Endothelial cell of umbilical vein (primary cell): ENCODE data around the gene HAUS6. TPM values are rescaled to one million over a fixed set of nuclear protein-coding genes. Genes with fewer than 3 reads are reported as not detected.

Source experiments
- BruUV-seq: library from RNA; stranded (reverse); fragments of 400-500 nt; replicated peaks from 2 replicates; lab custom pipeline; 2021; lab: Mats Ljungman, UMichigan
- CTCF ChIA-PET: fragments of 300-600, 350-600 bp; sonication (Branson Sonifier 250); formaldehyde crosslinking; loops from one replicate; lab custom pipeline; 2021; ENCODE audit warnings: antibody characterized with exemption, inconsistent platforms; lab: Charles Lee
- POLR2A ChIA-PET: fragments of 300-600, 350-600 bp; sonication (Branson Sonifier 250); formaldehyde crosslinking; loops from one replicate; lab custom pipeline; 2021; ENCODE audit warnings: antibody characterized with exemption, inconsistent platforms; lab: Charles Lee
- DNase-seq: peaks from one replicate; pipeline ENCODE4 v3.0.0-alpha.2; 2011; ENCODE audit warnings: low read depth, low spot score
- FAIRE-seq: peaks from 2 replicates; lab custom pipeline; 2011; peaks lifted over from hg19 to GRCh38; lab: Jason Lieb, UNC
- H2AFZ ChIP-seq: 2 replicates; pipeline ENCODE4 v1.6.0; 2012; ENCODE audit warnings: low read depth, low read length, control low read depth, inconsistent platforms
- H3K27ac ChIP-seq: 2 replicates; pipeline ENCODE4 v1.5.1; 2011; ENCODE audit warnings: low read depth, mild to moderate bottlenecking, control low read depth, low read length, moderate library complexity; ENCODE audit not compliant: insufficient read depth
- H3K27me3 ChIP-seq, 2 experiments: 2 replicates each; pipeline versions ENCODE4 v1.6.0 to v1.6.1; 2011; ENCODE audit warnings: low read length in 2 of 2, mixed read lengths in 1 of 2; ENCODE audit not compliant: control insufficient read depth in 2 of 2, insufficient read depth in 2 of 2
- H3K36me3 ChIP-seq, 2 experiments: 2 replicates in 1 of 2; 3 replicates in 1 of 2; pipeline ENCODE4 v1.5.1; 2011; ENCODE audit warnings: low read length in 2 of 2, mild to moderate bottlenecking in 1 of 2, moderate library complexity in 1 of 2; ENCODE audit not compliant: control insufficient read depth in 2 of 2, insufficient read depth in 2 of 2; ENCODE audit errors: extremely low read depth in 1 of 2
- H3K4me1 ChIP-seq: 3 replicates; pipeline ENCODE4 v1.5.1; 2011; ENCODE audit warnings: mild to moderate bottlenecking, low read length; ENCODE audit not compliant: control insufficient read depth, insufficient read depth; ENCODE audit errors: extremely low read depth
- H3K4me2 ChIP-seq: 2 replicates; pipeline ENCODE4 v1.6.1; 2011; ENCODE audit warnings: low read length, control low read depth, mixed read lengths; ENCODE audit not compliant: insufficient read depth
- H3K4me3 ChIP-seq, 3 experiments: fragments of 200-600 bp in 1 of 3; sonication (generic), shearing (Covaris generic) in 1 of 3; replicated peaks in 1 of 3; 2 replicates each; pipeline ENCODE4 v1.5.1; 2011 to 2016; ENCODE audit warnings: control low read depth in 3 of 3, low read length in 3 of 3, mild to moderate bottlenecking in 2 of 3, inconsistent platforms in 1 of 3, low read depth in 1 of 3, moderate library complexity in 1 of 3; ENCODE audit not compliant: insufficient read depth in 1 of 3
- H3K79me2 ChIP-seq: 2 replicates; pipeline ENCODE4 v1.6.0; 2012; ENCODE audit warnings: low read length, inconsistent platforms; ENCODE audit not compliant: control insufficient read depth, insufficient read depth
- H3K9ac ChIP-seq: replicated peaks from 2 replicates; pipeline ENCODE3; 2011; ENCODE audit warnings: low read length, control low read depth; ENCODE audit not compliant: insufficient read depth; ENCODE audit errors: extremely low read depth
- H3K9me1 ChIP-seq: replicated peaks from 3 replicates; pipeline ENCODE4 v1.6.0; 2011; ENCODE audit warnings: mild to moderate bottlenecking, low read length; ENCODE audit not compliant: control insufficient read depth, insufficient read depth; ENCODE audit errors: extremely low read depth
- H3K9me3 ChIP-seq: replicated peaks from 2 replicates; pipeline ENCODE4 v1.5.1; 2012; ENCODE audit warnings: low read length, inconsistent platforms; ENCODE audit not compliant: control insufficient read depth, insufficient read depth
- H4K20me1 ChIP-seq: replicated peaks from 2 replicates; pipeline ENCODE3; 2011; ENCODE audit warnings: mild to moderate bottlenecking, low read length; ENCODE audit not compliant: control insufficient read depth, insufficient read depth; ENCODE audit errors: extremely low read depth
- EZH2 ChIP-seq: IDR thresholded peaks from 2 replicates; pipeline ENCODE4 v1.6.1; 2012; ENCODE audit warnings: borderline replicate concordance, low read depth, mild to moderate bottlenecking, moderate library complexity, low read length, inconsistent platforms; ENCODE audit not compliant: severe bottlenecking
- FOS ChIP-seq: IDR thresholded peaks from 2 replicates; pipeline ENCODE4 v1.6.1; 2011; ENCODE audit warnings: mild to moderate bottlenecking, low read length, moderate library complexity, borderline replicate concordance; ENCODE audit not compliant: insufficient read depth
- GATA2 ChIP-seq: IDR thresholded peaks from 2 replicates; pipeline ENCODE4 v1.7.0; 2011; ENCODE audit warnings: low read depth, mild to moderate bottlenecking, moderate library complexity, mixed read lengths, low read length; ENCODE audit not compliant: insufficient read length, insufficient read depth
- JUN ChIP-seq: IDR thresholded peaks from 2 replicates; pipeline ENCODE4 v1.6.1; 2011; ENCODE audit warnings: borderline replicate concordance, low read depth; ENCODE audit not compliant: insufficient read length, insufficient read depth
- MAX ChIP-seq: IDR thresholded peaks from 2 replicates; pipeline ENCODE4 v1.6.1; 2011; ENCODE audit not compliant: insufficient read depth, insufficient read length
- MYC ChIP-seq: IDR thresholded peaks from one replicate; pipeline ENCODE4 v1.6.1; 2011; ENCODE audit warnings: mild to moderate bottlenecking, low read depth, low read length
- POLR2A ChIP-seq: IDR thresholded peaks from 2 replicates; pipeline ENCODE4 v1.6.1; 2012; ENCODE audit warnings: low read depth, mild to moderate bottlenecking, control low read depth, low read length
- POLR2AphosphoS5 ChIP-seq: IDR thresholded peaks from 2 replicates; pipeline ENCODE4 v1.6.1; 2012; ENCODE audit warnings: low read depth, mild to moderate bottlenecking, control low read depth, low read length, moderate library complexity; ENCODE audit not compliant: insufficient read depth
- dilution Hi-C: fragments of 300-500 bp; cut with MboI; formaldehyde crosslinking; loops from one replicate; pipeline ENCODE4 v1.15.0; 2019; ENCODE audit warnings: low sequenced_read_pairs; ENCODE audit not compliant: extremely low pct_ligation_motif_present
- intact Hi-C: fragments of 100-400 bp; cut with micrococcal nuclease; formaldehyde crosslinking; loops from one replicate; pipeline ENCODE4 v1.10.0; 2022
- polyA plus RNA-seq, 4 experiments: library from polyadenylated mRNA; depleted of rRNA in 3 of 4; stranded (reverse) in 3 of 4; unstranded in 1 of 4; fragments of >200 nt; gene quantifications; 2 replicates each; pipeline versions ENCODE4 v1.2.1 to v1.2.3, GENCODE V29; 2011 to 2012; ENCODE audit warnings: missing spikeins in 1 of 4
- total RNA-seq: library from RNA; stranded (reverse); gene quantifications from 2 replicates; pipeline ENCODE4 v1.2.3, GENCODE V29; 2021
- TF ChIP-seq, protein P1 (sequence below), 2 donors: IDR thresholded peaks; 1 replicate in 1 of 2; 2 replicates in 1 of 2; pipeline ENCODE4 v1.5.1; 2011; ENCODE audit warnings: low read length in 2 of 2, mild to moderate bottlenecking in 2 of 2, moderate library complexity in 2 of 2, control low read depth in 1 of 2, inconsistent platforms in 1 of 2, low read depth in 1 of 2; ENCODE audit not compliant: insufficient read depth in 1 of 2; ENCODE audit errors: extremely low read depth in 1 of 2

HAUS6 gene
- total and polyA plus RNA-seq, 2 donors (not counting 3 experiments of a cell fraction or from before 2014, with no cell fraction given) = 4.5 to 19.6 TPM

DNA sequence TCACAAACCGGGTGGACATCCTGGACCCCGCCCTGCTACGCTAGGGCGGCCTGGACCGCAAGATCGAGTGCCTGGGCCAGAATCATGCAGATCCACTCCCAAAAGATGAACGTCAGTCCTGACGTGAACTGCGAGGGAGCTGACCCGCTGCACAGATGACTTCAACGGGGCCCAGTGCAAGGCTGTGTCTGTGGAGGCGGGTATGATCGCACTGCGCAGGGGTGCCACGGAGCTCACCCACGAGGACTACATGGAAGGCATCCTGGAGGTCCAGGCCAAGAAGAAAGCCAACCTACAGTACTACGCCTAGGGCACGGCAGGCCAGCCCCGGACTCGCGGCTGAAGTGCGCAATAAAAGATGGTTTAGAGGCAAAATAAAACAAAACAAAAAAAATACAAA, 74.9 kb downstream of the HAUS6 start:
- Histone ChIP-seq H4K20me1 (no peaks in the 10 kb centered on the region), H3K79me2 (no peaks in the 10 kb centered on the region), H3K4me1 (no peaks in the 10 kb centered on the region), H3K9ac (no peak overlapping the region), H3K4me3 (no peak overlapping the region), H3K27ac (no peak overlapping the region), H3K4me2 (no peak overlapping the region), H2AFZ (no peak overlapping the region), H3K9me3 (no peaks in the 10 kb centered on the region), H3K9me1 (no peaks in the 10 kb centered on the region), H3K36me3 (no peaks in the 10 kb centered on the region), H3K27me3 (no peaks in the 10 kb centered on the region)
- ChIA-PET CTCF (interaction anchor here (0.9 to 6.9 kb wide), 9 partner anchors 9 to 1225 kb away, joined by 3 to 136 read pairs (median 8); partner anchors contain the start of gene RRAGA), POLR2A (no interaction called here)
- TF ChIP-seq MYC = no peak
- TF ChIP-seq JUN = no peak
- no peak for TF ChIP-seq FOS
- no peak for TF ChIP-seq MAX
- no peak for TF ChIP-seq POLR2A
- TF ChIP-seq POLR2AphosphoS5 = no peak
- no peak for TF ChIP-seq EZH2
- TF ChIP-seq, protein P1, sequence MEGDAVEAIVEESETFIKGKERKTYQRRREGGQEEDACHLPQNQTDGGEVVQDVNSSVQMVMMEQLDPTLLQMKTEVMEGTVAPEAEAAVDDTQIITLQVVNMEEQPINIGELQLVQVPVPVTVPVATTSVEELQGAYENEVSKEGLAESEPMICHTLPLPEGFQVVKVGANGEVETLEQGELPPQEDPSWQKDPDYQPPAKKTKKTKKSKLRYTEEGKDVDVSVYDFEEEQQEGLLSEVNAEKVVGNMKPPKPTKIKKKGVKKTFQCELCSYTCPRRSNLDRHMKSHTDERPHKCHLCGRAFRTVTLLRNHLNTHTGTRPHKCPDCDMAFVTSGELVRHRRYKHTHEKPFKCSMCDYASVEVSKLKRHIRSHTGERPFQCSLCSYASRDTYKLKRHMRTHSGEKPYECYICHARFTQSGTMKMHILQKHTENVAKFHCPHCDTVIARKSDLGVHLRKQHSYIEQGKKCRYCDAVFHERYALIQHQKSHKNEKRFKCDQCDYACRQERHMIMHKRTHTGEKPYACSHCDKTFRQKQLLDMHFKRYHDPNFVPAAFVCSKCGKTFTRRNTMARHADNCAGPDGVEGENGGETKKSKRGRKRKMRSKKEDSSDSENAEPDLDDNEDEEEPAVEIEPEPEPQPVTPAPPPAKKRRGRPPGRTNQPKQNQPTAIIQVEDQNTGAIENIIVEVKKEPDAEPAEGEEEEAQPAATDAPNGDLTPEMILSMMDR (IDR thresholded peaks at IDR 0.05; ENCODE audit: extremely low read depth in 1 of 2, insufficient read depth in 1 of 2, low read depth in 1 of 2, low read length in 2 of 2) = no peak
- TF ChIP-seq GATA2 = no peak
- dilution Hi-C loops = no loop called here
- FAIRE-seq (no peak), DNase-seq (no peak)
- no TSS peak for BruUV-seq
- intact Hi-C loops = loop anchor here (1.0 to 5.0 kb wide), 3 partner anchors 586 to 1501 kb away; no protein-coding TSS in a partner anchor
